Raji (cell line): ENCODE results near the gene TNFRSF1B.

Source experiments
- POLR2A ChIP-seq: IDR thresholded peaks from 2 replicates; pipeline ENCODE4 v1.6.1; 2011; ENCODE audit warnings: low read depth, low read length, control low read depth; ENCODE audit not compliant: insufficient read depth

The TNFRSF1B gene

GRCh38 chr1:12229835-12230548, 63.2 kb downstream of the TNFRSF1B start, which contains the start of gene VPS13D:
Gene VPS13D (plus strand): TSS chr1:12230030. CDS start chr1:12234267, 4,237 bp downstream.
- peak; percentile 67 for TF ChIP-seq POLR2A

DNA sequence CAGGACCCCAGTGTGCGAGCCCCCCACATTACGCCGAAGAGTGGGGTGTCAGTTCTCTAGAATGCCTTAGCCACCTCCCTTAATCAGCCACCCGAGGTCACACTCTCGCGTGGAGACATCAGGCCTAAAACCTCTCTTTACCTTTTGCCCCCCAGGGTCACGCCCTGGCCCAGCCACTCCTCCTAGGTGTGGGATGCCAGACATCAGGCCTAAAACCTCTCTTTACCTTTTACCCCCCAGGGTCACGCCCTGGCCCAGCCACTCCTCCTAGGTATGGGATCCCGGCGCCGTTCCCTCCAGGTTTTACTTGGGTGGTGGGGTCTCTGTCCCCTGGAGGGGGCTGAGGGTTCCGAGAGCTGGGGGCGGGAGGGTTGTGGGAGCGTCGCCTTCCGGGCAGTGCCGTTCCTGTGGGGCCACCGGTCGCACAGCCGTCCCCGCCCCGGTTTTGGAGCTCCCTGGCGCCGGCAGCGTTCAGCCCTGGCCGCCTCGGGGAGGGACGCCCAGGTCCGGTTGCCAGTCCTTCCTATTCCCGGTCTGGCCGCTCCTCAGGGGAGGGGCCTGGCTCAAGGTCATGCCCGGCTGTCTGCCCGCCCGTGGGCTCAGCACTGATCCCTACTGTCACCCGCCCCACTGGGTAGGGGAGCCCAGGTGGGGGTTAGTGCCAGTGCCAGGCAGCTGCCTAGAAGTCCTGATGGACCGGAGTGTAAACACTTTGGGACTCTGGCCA, 63.9 kb downstream of the TNFRSF1B start:
- no peak for TF ChIP-seq POLR2A

- TF ChIP-seq POLR2A: no peak
Measured at GRCh38 chr1:12231276-12231595, 64.4 kb downstream of the TNFRSF1B start.

DNA sequence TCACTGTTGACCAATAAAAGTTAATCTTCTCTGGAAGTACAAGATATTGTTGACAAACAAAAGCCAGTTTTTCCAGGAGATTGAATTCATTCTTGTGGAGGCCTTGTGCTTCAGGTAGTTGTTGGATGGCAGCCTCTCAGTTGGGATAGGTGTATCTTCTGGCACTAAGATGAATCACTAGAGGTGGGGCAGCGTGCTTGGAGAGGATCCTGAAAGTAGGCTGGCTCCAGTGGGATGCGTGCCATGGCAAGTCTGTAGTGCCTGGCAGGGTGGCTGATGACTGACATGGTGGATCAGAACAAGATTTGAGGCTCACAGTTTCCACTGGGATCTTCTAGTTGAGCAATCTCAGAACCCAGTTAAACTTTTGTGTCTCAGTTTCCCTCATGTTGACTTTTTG, 65.4 kb downstream of the TNFRSF1B start:
- TF ChIP-seq POLR2A: no peak

GRCh38 chr1:12244078-12244477, 77.3 kb downstream of the TNFRSF1B start:
- TF ChIP-seq POLR2A: no peak

- TF ChIP-seq POLR2A: no peak
Measured at GRCh38 chr1:12244585-12244984, 77.8 kb downstream of the TNFRSF1B start.

GRCh38 chr1:12245116-12245515, 78.3 kb downstream of the TNFRSF1B start:
- no peak for TF ChIP-seq POLR2A

DNA sequence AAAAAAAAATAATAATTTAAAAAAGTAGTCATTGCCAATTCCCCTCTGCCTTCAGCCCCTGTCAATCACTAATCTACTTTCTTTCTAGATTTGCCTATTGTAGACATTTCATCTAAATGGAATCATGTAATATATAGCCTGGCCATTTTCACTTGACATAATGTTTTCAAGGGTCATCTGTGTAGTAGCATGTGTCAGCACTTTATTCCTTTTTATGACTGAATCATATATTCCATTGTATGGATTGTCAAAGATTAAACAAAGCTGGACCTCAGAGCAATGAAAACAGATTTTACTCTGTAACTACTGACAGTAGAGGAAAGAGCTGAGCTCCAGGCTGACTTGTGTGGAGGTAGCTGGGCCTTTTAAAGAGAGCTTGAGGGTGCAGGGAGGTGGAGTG, 78.9 kb downstream of the TNFRSF1B start:
- no peak for TF ChIP-seq POLR2A

DNA sequence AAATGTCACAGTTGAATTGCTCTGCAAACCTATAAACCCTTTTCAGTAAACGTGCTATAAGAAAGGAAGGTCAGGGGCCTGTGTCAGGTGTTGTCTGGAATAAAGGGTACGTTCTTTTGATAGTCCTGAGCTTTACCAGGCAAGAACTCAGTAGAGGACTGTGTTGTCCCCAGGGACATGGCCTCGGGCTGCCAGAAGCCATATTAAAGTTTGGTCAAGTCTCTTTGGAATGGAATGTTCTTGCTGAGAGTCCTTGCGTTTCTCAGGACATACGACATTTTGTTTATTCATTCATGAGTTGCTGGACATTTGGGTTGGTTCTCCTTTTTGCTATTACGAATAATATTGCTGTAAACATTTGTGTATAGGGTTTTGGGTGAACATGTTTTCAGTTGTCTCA, 79.8 kb downstream of the TNFRSF1B start:
- no peak for TF ChIP-seq POLR2A

DNA sequence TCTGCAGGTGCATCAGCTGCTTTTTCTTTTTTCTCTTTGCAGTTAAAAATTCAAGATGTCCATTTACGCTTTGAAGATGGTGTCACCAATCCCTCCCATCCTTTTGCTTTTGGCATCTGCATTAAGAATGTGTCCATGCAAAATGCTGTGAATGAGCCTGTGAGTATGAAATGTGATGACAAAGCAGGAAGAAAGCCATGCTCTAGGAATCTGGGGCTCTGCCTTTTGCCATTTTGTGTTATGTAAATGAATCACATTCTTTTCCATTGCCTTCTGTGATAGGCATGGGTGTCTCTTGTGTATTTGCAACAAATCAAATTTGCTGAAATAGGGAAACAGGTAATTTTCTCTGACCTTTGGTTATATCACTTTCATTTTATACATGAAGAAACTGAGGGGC, 82.4 kb downstream of the TNFRSF1B start:
- no peak for TF ChIP-seq POLR2A

DNA sequence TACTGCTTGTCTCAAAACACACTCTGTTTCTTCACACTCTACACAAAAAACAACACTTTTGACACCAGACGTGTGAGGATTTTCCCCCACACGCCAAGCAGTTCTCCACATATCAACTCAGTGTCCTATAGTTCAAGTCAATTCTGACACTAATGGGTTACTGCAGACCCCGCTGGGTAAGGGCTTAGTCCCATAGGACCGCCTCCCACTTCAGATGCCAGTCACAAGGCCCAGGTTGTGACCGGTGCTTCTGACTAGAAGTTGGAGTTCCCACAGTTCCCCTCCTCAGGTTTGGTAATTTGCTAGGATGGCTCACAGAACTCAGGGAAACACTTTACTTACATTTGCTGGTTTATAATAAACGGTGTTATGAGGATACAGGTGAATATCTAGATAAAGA, 83.0 kb downstream of the TNFRSF1B start:
- no peak for TF ChIP-seq POLR2A

DNA sequence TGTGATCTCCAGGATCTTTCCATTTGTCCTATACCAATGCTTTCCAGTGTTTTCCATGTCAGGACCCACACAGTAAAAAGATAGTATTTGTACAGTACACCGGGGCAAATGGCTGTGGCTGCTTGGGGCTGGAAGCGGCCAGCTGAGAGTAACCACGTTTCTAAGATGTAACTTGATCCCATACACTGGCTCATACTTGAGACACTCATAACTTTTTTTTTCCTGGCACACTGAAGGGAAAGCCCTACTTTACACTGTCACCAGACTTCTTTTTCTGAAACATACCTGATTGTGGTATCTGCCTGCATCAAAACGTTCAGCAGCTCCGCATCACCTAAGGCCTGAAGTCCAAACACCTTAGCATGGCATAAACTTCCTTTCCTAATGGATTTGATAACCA, 84.7 kb downstream of the TNFRSF1B start:
- no peak for TF ChIP-seq POLR2A

DNA sequence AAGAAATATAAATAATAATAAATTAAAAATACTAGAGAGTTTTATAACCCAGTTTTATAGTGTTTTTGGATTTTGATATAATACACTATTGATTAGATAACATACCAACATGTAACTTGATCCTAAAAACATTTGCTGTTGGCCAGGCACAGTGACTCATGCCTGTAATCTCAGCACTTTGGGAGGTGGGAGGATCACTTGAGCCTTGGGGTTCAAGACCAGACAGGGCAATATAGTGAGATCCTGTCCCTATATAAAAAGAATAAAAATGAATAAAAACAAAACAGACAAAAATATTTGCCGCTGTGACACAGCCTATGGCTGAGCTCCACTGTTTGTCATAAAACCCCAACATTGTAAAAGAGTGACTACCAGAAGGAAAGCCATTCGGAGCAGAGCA, 89.1 kb downstream of the TNFRSF1B start:
- no peak for TF ChIP-seq POLR2A

- no peak for TF ChIP-seq POLR2A
Measured at GRCh38 chr1:12258272-12258671, 91.5 kb downstream of the TNFRSF1B start.
